Adrenal gland (tissue), 12 donors: ENCODE measurements around the gene ARHGEF17. TPM values are rescaled to one million over a fixed set of nuclear protein-coding genes. Genes with fewer than 3 reads are reported as not detected.
"Not testable (repeated sequence)": the region's sequence is repeated elsewhere in the genome, so short reads cannot be mapped to it uniquely, and the experiment has no call there.

Experiments used
- DNase-seq, 7 donors: peaks; one replicate each; pipeline ENCODE4 v3.0.0-alpha.2; 2019 to 2020
- H3K27ac ChIP-seq, 5 donors: fragments of 200-600 bp; sonication (generic) in 4 of 5; 1 replicate in 3 of 5; 2 replicates in 2 of 5; pipeline versions ENCODE4 v1.5.1 to v1.8.0; 2016 to 2020; ENCODE audit warnings: mild to moderate bottlenecking in 1 of 5
- H3K27me3 ChIP-seq: fragments of 200-600 bp; 2 replicates; pipeline ENCODE4 v1.8.0; 2021
- H3K36me3 ChIP-seq, 2 donors: fragments of 200-600 bp; replicated peaks in 1 of 2; 1 replicate in 1 of 2; 2 replicates in 1 of 2; pipeline versions ENCODE4 v1.5.1 to v1.8.0; 2018 to 2022
- H3K4me1 ChIP-seq, 2 donors: fragments of 200-600 bp; replicated peaks in 1 of 2; 1 replicate in 1 of 2; 2 replicates in 1 of 2; pipeline versions ENCODE4 v1.5.1 to v1.8.0; 2018 to 2021
- H3K4me3 ChIP-seq, 4 donors: fragments of 200-600 bp; sonication (generic) in 3 of 4; one replicate each; pipeline ENCODE4 v1.5.1; 2016 to 2018
- H3K9me3 ChIP-seq, 3 donors: fragments of 200-600 bp; sonication (generic) in 1 of 3; replicated peaks in 1 of 3; 1 replicate in 2 of 3; 2 replicates in 1 of 3; pipeline versions ENCODE4 v1.5.1 to v1.8.0; 2016 to 2021
- POLR2A ChIP-seq, 2 donors: fragments of 450-650 bp; IDR thresholded peaks; one replicate each; pipeline ENCODE4 v1.6.1; 2017; ENCODE audit warnings: antibody characterized with exemption in 2 of 2, mild to moderate bottlenecking in 2 of 2, moderate library complexity in 1 of 2
- WGBS, 4 donors: extraction: QIAGEN DNeasy Blood & Tissue Kit in 2 of 4; methylation state at CpG; one replicate each; pipeline versions ENCODE4 v1.1.5 to v1.1.7; 2013 to 2017; 5-methylcytosine and 5-hydroxymethylcytosine counted together
- intact Hi-C, 2 donors: fragments of 100-400 bp; cut with DNase I; formaldehyde crosslinking; loops; one replicate each; pipeline versions ENCODE4 v1.14.1 to v1.15.0; 2022 to 2023
- polyA plus RNA-seq, 3 donors: library from polyadenylated mRNA; stranded (reverse); fragments of 200-250 nt in 2 of 3; fragments of 350-450 nt in 1 of 3; fragmentation: Illumina TruSeq in 1 of 3; extraction: RNeasy Lipid Tissue Mini Kit (QIAGEN cat#74804) in 1 of 3; gene quantifications; one replicate each; pipeline ENCODE4 v1.2.3, GENCODE V29; 2013 to 2014
- total RNA-seq, 9 donors: library from RNA; depleted of rRNA in 4 of 9; stranded (reverse); fragments of >200 nt in 4 of 9; fragments of 120-200 nt in 1 of 9; fragmentation: NEBNext Ultra II Directional in 1 of 9; extraction: Animal tissue kit (Norgen Biotek cat#: 25700) in 1 of 9; gene quantifications; one replicate each; pipeline versions ENCODE4 v1.1.0 to v1.2.4, GENCODE V29; 2013 to 2023
- TF ChIP-seq, protein P1 (sequence below), 6 experiments: fragments of 450-650 bp in 4 of 6; fragments of 200-600 bp in 2 of 6; sonication (generic) in 1 of 6; IDR thresholded peaks; 1 replicate in 5 of 6; 2 replicates in 1 of 6; pipeline versions ENCODE4 v1.5.1 to v1.8.0; 2016 to 2021; ENCODE audit warnings: antibody characterized with exemption in 6 of 6, mild to moderate bottlenecking in 2 of 6, moderate library complexity in 1 of 6
- donor health status: healthy with polysubstance abuse.
- donor health status: Bipolar disorder and iron deficiency.
- donor health status: DM: yes; HTN: yes; CAD: no.
- donor health status: DM: no; HTN: no; CAD: no.
- donor health status: DM: no; HTN: no; CAD: no.
- donor health status: DM: yes; HTN: yes; CAD: no.

The ARHGEF17 gene
- total and polyA plus RNA-seq, 12 donors: 8.1 to 48.2 (median 20.4) TPM

DNA sequence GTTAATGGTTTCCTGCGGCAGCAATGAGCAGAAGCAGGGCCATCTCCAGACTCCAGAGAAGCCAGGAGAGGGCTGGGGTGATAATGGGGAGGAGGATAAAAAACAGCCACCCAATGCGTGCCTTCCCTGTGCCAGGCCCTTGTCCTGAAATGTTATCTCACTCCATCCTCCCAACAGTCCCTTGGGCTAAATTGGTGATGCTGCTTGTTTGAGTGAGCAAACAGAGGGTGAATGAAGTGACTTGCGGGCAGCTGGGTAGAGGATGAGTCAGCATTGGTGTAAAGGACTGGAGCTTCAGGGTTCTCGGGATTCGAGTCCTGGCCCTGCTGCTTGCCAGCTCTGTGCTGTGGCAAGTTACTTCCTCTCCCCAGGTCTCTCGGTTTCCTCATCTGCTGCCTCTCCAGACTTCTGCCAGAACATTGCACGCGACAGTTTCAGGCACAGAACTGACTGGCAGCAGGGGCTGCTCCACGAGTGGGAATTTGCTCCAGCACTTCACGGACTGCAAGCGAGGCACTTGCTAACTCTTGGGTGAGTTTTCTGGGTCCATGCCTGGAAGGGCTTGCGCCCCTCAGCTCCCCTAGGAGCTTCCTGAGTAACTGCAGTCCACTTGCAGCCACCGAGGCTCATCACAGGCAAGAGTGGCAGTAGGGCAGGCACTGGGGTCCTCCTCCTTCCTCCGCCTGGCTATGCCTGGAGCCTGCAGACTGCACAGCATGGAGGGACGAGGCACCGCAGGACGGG is 36.0 kb upstream of the ARHGEF17 start, which contains the start of gene P2RY6:
P2RY6 (plus strand) TSS at position 403 of the 744 bp plus-strand sequence. CDS start 24,181 bp downstream, outside the sequence.
- H3K27me3 ChIP-seq: no peaks in the 10 kb centered on the region
- no peaks in the 10 kb centered on the region for H3K4me1 ChIP-seq
- peak; percentile 25 to 74 (median 57) for DNase-seq
- H3K4me3 ChIP-seq: peak within 1 kb of the TSS in 1 of 4 donors; percentile 26
- WGBS, 4 donors: 71 to 79% (median 76%) methylated on average over 10 to 17 of the region's 17 CpGs
- H3K9me3 ChIP-seq: no peaks in the 10 kb centered on the region
- H3K27ac ChIP-seq: peak within 1 kb of the TSS in 3 of 5 donors; percentile 17 to 76 (median 49)
- no peaks in the 10 kb centered on the region for H3K36me3 ChIP-seq
- intact Hi-C loops: no loop called here
- peak in 1 of 2 donors; percentile 33 for TF ChIP-seq POLR2A (IDR thresholded peaks at IDR 0.05)
- TF ChIP-seq, protein P1, sequence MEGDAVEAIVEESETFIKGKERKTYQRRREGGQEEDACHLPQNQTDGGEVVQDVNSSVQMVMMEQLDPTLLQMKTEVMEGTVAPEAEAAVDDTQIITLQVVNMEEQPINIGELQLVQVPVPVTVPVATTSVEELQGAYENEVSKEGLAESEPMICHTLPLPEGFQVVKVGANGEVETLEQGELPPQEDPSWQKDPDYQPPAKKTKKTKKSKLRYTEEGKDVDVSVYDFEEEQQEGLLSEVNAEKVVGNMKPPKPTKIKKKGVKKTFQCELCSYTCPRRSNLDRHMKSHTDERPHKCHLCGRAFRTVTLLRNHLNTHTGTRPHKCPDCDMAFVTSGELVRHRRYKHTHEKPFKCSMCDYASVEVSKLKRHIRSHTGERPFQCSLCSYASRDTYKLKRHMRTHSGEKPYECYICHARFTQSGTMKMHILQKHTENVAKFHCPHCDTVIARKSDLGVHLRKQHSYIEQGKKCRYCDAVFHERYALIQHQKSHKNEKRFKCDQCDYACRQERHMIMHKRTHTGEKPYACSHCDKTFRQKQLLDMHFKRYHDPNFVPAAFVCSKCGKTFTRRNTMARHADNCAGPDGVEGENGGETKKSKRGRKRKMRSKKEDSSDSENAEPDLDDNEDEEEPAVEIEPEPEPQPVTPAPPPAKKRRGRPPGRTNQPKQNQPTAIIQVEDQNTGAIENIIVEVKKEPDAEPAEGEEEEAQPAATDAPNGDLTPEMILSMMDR (IDR thresholded peaks at IDR 0.05): no peak

DNA sequence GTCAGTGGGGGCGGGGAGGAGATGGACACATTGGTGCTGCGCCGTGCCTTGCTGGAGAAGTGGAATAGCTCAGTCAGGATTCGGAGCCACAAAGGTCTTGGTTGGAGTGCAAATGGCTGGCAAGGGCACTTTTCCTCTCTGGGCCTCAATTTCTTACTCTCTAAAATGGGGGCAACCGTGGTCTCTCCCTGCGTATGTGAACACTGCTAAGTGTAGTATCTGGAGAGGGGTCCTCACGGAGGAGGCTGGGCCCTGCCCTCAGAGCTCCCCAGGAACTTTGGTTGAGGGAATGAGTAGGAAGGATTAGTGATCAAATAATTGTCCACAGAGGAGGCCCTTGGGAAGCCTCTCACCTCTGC is 35.4 kb upstream of the ARHGEF17 start:
- TF ChIP-seq POLR2A (IDR thresholded peaks at IDR 0.05): no peak
- TF ChIP-seq, protein P1 (IDR thresholded peaks at IDR 0.05): no peak
- peak overlapping the region in 1 of 4 donors; percentile 19 for H3K4me3 ChIP-seq
- peak overlapping the region in 3 of 5 donors; percentile 17 to 76 (median 49) for H3K27ac ChIP-seq
- H3K4me1 ChIP-seq: peaks cover 0 to 4% of the 10 kb centered on the region in 2 donors
- 82 to 94% (median 90%) methylated on average over 7 of the region's 7 CpGs for WGBS, 4 donors
- H3K36me3 ChIP-seq: no peaks in the 10 kb centered on the region
- no peaks in the 10 kb centered on the region for H3K9me3 ChIP-seq
- DNase-seq: peak in 1 of 7 donors; percentile 2
- intact Hi-C loops: no loop called here
- H3K27me3 ChIP-seq: no peaks in the 10 kb centered on the region

DNA sequence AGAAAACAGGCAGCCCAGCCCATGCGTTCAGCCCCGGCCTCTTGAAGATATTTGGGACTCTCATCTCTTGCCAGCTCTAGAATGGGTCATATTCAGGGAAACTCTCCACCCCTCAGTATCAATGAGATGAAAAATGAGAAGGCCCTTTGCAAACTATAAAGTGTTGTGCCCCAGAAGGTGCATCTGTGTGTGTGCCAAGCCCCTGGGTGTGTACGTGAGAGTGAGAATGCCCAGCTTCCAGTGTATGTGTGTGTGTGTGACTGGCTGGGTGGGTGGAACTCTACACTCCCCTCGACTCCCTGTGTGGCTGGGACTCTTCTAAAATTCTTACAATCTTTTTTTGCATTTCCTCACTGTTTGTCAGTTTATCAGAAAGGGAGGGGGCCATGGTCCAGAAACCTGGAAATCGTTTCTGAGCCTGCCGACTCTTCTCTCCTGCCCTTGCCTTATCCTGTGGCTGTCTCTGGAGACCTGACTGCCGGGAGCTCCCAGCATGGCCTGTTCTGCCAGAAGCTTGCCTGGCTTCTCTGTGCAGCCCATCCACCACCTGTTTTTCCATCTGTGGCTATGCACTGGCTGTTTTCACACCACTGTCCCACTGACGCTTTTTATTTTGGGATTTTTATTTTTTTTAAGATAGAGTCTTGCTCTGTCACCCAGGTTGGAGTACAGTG is 34.7 kb upstream of the ARHGEF17 start:
- H3K36me3 ChIP-seq: no peaks in the 10 kb centered on the region
- TF ChIP-seq POLR2A (IDR thresholded peaks at IDR 0.05): no peak
- TF ChIP-seq, protein P1 (IDR thresholded peaks at IDR 0.05): no peak
- H3K9me3 ChIP-seq: no peaks in the 10 kb centered on the region
- peak overlapping the region in 1 of 4 donors; percentile 26 for H3K4me3 ChIP-seq
- WGBS, 4 donors: 56 to 77% (median 73%) methylated on average over 8 of the region's 8 CpGs
- peaks cover 0 to 5% of the 10 kb centered on the region in 2 donors for H3K4me1 ChIP-seq
- no peak overlapping the region for H3K27ac ChIP-seq
- no peaks in the 10 kb centered on the region for H3K27me3 ChIP-seq
- intact Hi-C loops: no loop called here
- DNase-seq: peak in 4 of 7 donors; percentile 0 to 34 (median 9)

- H3K4me3 ChIP-seq: peak overlapping the region in 1 of 4 donors; percentile 12
- WGBS, 4 donors: 72 to 88% (median 81%) methylated on average over 4 of the region's 4 CpGs
- DNase-seq, H3K9me3 ChIP-seq, H3K36me3 ChIP-seq, H3K27ac ChIP-seq, H3K4me1 ChIP-seq, H3K27me3 ChIP-seq, intact Hi-C loops: not testable (repeated sequence)
Observed at GRCh38 chr11:73274191-73274590, 33.9 kb upstream of the ARHGEF17 start.
